Ureter (tissue), 1 donor: ENCODE data around the gene DDHD1. TPM values are rescaled to one million over a fixed set of nuclear protein-coding genes. Genes with fewer than 3 reads are reported as not detected.

Source experiments
- DNase-seq: peaks from one replicate; pipeline ENCODE4 v3.0.0-alpha.2; 2020; ENCODE audit warnings: low spot score
- total RNA-seq: library from RNA; stranded (reverse); gene quantifications from one replicate; pipeline ENCODE4 v1.2.4, GENCODE V29; 2023
- donor health status: DM: yes; HTN: yes; CAD: no.

The DDHD1 gene
- total RNA-seq, 1 donor from 2014 or later = 34.1 TPM

- no peak for DNase-seq
These were observed 157.1 kb downstream of the DDHD1 start for GRCh38 chr14:52995998-52996397.

DNA sequence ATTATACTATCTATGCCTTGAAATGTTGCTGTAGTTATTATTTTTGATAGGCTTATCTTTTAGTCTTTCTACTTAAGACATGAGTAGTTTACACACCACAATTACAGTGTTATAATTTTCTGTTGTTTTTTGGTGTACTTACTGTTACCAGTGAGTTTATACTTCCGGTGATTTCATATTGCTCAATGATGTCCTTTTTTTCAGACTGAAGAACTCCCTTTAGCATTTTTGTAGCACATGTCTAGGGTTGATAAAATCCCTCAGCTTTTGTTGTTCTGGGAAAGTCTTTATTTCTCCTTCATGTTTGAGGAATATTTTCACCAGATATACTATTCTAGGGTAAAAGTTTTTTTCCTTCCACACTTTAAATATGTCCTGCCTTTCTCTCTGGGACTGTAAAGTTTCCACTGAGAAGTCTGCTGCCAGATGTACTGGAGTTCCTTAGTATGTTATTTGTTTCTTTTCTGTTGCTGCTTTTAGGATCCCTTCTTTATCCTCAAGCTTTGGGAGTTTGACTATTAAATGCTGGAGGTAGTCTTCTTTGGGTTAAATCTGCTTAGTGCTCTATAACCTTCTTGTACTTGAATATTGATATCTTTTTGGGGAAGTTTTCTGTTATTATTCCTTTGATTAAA, 160.8 kb downstream of the DDHD1 start:
- no peak for DNase-seq

DNA sequence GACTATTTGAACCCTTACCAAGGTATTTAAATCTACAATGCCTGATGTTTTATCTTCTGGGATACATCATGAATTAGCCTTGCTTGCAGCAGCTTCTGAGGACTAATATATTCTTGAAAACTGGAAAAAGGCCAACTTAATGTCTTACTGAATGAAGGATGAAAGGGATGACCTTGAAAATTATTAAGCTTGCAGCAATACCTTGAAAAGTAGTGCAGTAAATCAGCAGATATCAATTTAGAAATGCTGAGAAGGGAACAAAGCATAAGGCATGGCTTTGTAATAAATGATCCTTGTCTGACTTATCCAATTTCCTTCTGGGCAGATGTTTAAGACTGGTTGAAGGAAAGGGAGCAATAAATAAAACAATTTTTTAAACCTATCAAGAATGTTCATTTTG, 165.0 kb downstream of the DDHD1 start:
- DNase-seq = no peak

- DNase-seq = no peak
These were observed 165.6 kb downstream of the DDHD1 start for GRCh38 chr14:52987514-52987913.

- DNase-seq = no peak
These were observed 166.1 kb downstream of the DDHD1 start for GRCh38 chr14:52987042-52987441.

Other genes starting within 250 kb of the DDHD1 start
- 82.3 TPM for gene FERMT2, start 202.3 kb downstream of the DDHD1 start, total RNA-seq